NCI-H2107 (cell line): ENCODE data around the gene PSMA6.
"Not testable (repeated sequence)": the region's sequence is repeated elsewhere in the genome, so short reads cannot be mapped to it uniquely, and the experiment has no call there.

Source experiments
- DNase-seq: peaks from one replicate; lab custom pipeline; 2025; lab: John Stamatoyannopoulos, UW

Gene PSMA6

GRCh38 chr14:35326375-35326774, 34.2 kb downstream of the PSMA6 start:
- DNase-seq, result no peak

GRCh38 chr14:35331605-35332516, 39.7 kb downstream of the PSMA6 start:
- DNase-seq, result no peak

- DNase-seq, result no peak
Observed at GRCh38 chr14:35332517-35333263, 40.5 kb downstream of the PSMA6 start.

- no peak for DNase-seq
Observed at GRCh38 chr14:35333264-35333730, 41.1 kb downstream of the PSMA6 start.

GRCh38 chr14:35333797-35334743, 41.9 kb downstream of the PSMA6 start:
- no peak for DNase-seq

- DNase-seq, result no peak
Observed at GRCh38 chr14:35335388-35336092, 43.4 kb downstream of the PSMA6 start.

- not testable (repeated sequence) for DNase-seq
Observed at GRCh38 chr14:35336171-35336493, 44.0 kb downstream of the PSMA6 start.

GRCh38 chr14:35336494-35337268, 44.5 kb downstream of the PSMA6 start:
- no peak for DNase-seq

GRCh38 chr14:35337269-35338255, 45.4 kb downstream of the PSMA6 start:
- no peak for DNase-seq

GRCh38 chr14:35338731-35339405, 46.7 kb downstream of the PSMA6 start:
- DNase-seq, result no peak

- DNase-seq, result no peak
Observed at GRCh38 chr14:35339761-35340406, 47.7 kb downstream of the PSMA6 start.

GRCh38 chr14:35340616-35341453, 48.7 kb downstream of the PSMA6 start:
- DNase-seq, result no peak

GRCh38 chr14:35341454-35341750, 49.2 kb downstream of the PSMA6 start:
- no peak for DNase-seq

GRCh38 chr14:35341751-35342488, 49.7 kb downstream of the PSMA6 start:
- peak; percentile 94 for DNase-seq

GRCh38 chr14:35342489-35343010, 50.4 kb downstream of the PSMA6 start:
- no peak for DNase-seq

GRCh38 chr14:35343702-35344101, 51.5 kb downstream of the PSMA6 start:
- DNase-seq, result no peak
